ENCODE results near the gene PLCL2.

GRCh38 chr3:17038900-17039553 is 154.3 kb downstream of the PLCL2 start:
- TF ChIP-seq POLR2A (IDR thresholded peaks at IDR 0.05) (no peak), CTCF (IDR thresholded peaks at IDR 0.05) (no peak)
